Activated CD4-positive, alpha-beta T cell treated with anti-CD3 and anti-CD28 coated beads for 4 hours (primary cell): ENCODE results near the gene STUB1.

Experiments used
- DNase-seq, 2 donors: peaks; one replicate each; pipeline ENCODE4 v3.0.0-alpha.2; 2020

The STUB1 gene

GRCh38 chr16:698911-699671, 18.9 kb downstream of the STUB1 start:
- no peak for DNase-seq

- no peak for DNase-seq
Measured at GRCh38 chr16:700684-701584, 20.7 kb downstream of the STUB1 start.

DNA sequence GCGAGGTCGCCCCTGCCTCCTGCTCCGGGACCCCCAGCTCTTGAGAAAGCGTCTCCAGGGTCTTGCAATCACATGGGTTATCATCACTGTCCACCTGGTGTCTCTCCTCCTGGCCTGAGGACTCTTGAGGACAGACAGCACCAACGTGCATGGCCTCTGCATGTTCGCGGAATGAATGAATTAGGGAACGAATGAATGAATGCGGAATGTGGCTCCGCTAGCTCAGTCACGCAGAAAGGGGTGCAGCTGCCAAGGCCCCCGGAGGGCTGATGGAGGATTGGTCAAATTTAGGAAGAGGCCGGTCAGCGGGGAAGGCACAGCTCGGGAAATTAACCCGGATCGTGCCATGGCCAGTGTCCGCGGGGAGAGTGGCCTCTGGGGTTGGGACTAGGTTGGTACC, 22.1 kb downstream of the STUB1 start:
- no peak for DNase-seq

DNA sequence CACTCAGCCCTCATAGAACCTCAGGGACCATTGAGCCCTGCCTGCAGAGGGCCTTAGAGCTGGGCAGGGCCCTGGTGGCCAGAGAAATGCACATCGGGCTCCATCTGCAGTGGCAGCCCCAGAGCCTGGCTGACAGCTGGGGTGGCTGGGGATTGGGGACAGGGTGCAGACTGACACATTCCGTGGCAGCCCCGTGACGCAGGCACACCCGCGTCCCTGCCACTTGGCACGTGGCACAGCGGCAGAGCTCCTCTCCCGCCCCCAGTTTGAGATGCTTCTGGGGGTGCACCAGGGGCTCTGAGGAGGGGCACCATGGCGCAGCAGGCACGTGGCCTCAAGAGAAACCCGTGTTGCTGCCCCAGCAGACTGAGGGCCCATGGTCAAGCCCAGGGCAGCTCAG, 23.2 kb downstream of the STUB1 start:
- no peak for DNase-seq

DNA sequence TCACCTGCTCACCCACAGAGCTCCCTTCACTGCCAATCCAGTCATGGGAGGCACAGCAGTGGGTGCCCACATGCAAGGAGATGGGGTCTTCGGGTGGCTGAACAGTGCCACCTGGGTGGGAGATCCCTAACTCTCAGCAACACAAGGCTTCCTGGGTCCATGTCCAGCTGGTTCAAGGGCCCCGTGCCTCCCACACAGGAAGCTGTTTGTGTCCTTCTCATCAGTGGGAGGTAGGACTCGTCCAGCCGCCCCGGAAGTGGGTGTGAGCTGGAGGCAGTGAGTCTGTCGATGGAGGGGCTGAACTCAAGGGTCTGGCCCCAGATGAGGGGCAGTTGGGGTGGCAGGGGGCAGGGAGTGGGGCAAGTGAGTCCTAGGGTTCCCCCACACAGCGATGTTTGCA, 23.8 kb downstream of the STUB1 start:
- no peak for DNase-seq

- DNase-seq = no peak
Measured at GRCh38 chr16:704552-705380, 24.6 kb downstream of the STUB1 start.

DNA sequence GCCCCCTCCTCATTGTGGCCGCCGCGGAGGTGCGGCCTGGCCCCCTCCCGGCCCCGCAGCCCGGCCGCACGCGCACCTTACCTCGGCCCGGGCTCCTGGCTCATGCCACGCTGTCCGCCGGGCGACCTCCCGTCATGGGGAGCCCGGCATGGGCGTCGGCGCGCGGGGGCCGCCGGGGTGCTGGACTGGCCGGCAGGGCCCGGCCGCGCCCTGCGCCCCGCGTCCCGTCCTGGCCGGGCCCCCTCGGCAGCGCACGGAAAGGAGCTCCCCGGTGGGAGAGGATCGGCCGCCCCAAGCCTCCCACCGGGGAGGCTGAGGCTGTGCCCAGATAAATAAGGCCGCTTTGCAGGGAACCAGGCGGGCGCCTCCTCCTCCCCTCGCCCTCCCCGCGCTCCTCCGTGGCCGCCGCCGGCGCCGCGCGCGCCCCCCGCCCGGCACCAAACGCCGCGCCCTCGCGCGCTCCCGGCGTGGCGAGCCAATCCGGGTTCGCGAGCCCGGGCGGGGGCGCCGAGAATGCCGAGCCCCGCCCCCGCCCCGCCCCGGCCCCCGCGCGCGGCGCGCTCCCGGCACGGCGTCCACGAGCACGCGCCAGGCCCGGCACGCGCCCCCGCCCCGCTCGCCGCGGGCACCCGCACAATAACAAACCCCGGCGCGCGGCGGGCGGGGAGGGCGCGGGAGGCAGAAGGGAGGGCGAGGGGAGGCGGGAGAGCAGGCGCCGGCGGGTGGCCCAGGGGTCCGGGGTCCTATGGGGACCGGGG, 25.4 kb downstream of the STUB1 start, which contains the start of gene FBXL16:
TSS of gene FBXL16 (minus strand) at position 371 of the 758 bp plus-strand sequence. CDS start 8,396 bp downstream, outside the sequence.
- DNase-seq = no peak

DNA sequence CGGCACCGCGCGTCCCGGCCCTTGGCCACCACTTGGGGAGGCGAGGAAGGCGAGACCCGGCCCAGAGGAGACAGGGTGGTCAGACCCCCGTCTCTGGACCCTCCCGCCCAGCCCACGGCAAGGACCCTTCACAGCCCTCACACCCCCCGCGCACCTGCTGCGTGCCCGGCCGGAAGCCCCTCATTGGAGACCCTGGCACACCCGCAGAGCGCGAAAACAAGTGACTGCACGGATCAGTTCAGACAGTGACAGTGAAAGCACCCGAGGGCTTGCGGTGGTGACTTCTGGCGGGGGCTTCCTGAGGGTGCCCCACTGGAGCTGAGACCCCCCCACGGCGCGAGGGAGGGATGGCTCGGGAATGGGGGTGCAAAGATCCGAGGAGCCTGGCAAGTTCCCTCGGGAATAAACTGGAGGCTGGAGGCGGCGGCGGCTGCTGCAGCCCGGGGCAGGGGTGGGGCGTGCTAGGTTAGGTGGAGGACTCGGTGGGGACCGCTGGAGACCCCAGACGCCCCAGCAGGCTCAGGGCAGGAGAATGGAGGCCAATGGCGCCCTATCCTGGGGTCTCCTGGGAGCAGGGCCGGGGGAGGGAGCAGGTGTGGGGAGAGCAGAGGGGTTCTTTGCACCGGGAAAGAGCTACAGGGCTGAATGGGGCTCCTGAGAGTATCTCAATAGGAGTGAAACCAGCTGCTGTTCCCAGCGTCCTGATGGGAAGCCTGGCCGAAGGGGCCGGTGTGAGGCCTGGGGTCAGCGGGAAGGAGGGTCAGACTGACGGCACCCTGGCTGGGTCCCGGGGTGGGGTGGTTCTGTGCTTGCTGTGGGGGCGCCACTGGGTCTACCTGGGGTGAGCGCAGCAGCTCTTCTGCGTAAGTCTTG, 26.2 kb downstream of the STUB1 start:
- DNase-seq = no peak

DNA sequence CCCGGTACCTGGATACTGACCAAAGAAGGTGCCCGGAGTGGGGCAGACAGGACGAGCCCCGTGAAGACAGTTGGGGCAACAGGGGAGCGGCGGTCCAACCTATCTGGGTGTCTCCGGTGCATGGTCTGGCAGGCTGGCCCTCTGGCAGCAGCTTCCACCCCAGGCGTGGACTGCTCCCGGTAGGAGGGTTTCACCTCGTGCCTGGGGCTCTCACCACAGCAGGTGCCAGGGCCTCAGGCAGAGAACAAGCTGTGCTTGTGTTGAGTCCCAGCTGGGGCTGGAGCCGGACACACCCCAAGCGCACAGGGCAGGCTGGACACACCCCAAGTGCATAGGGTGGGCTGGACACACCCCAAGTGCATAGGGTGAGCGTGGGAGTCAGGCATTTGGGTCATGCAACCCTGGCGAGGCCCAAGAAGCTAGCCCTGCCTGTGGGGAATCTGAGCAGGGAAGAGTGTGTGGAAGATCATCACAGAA, 26.9 kb downstream of the STUB1 start:
- no peak for DNase-seq

DNA sequence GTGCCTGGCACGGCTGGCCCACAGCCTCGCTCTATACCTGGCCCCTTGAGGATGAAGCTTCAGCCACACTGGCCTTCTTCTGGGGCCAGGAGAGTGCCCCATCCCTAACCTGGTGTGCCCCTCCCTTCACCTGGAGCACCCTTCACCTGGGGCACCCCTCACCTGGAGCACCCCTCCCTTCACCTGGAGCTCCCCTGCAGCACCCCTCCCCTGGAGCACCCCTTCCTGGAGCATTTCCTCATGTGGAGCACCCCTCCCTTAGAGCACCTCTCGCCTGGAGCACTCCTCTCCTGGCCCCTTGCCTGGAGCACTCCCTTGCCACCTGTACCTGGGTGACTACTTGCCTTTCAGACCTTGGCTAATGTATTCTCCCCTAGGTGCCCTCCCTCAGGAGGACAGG, 27.8 kb downstream of the STUB1 start:
- no peak for DNase-seq

DNA sequence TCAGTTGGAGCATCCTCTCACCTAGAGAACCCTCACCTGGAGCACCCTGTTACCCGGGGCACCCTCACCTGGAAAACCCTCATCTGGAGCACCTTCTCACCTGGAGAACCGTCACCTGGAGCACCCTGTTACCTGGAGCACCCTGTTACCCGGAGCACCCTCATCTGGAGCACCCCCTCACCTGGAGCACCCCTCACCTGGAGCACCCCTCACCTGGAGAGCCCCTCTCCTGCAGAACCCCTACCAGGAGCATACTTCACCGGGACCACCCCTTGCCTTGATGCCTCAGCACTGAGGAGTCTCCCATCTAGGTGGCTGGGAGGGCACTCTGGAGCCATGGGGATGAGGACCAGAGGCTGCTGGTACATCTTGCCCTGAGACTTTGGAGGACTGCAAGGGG, 28.7 kb downstream of the STUB1 start:
- no peak for DNase-seq

- no peak for DNase-seq
Measured at GRCh38 chr16:709566-710499, 29.6 kb downstream of the STUB1 start.

GRCh38 chr16:710500-711075, 30.4 kb downstream of the STUB1 start:
- DNase-seq = no peak

DNA sequence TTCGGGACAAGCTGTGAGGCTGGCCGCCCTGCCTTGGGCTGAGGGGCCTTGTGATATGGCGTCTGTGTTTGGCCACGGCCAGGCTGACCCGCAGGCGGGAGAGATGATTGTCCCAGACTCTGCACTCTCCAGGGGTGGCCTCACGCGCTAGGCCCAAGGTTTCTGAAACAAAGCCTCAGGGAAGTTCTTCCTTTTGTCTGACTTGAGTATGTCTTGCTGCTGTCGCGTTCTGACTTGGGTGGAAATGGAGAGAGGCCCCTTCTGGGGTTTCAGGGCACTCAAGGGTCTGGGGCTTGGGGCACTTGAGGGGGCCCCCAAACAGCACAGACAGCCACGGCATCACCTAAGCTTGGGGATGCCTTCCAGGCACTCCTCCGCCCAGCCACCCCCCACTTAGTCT, 30.9 kb downstream of the STUB1 start:
- no peak for DNase-seq

DNA sequence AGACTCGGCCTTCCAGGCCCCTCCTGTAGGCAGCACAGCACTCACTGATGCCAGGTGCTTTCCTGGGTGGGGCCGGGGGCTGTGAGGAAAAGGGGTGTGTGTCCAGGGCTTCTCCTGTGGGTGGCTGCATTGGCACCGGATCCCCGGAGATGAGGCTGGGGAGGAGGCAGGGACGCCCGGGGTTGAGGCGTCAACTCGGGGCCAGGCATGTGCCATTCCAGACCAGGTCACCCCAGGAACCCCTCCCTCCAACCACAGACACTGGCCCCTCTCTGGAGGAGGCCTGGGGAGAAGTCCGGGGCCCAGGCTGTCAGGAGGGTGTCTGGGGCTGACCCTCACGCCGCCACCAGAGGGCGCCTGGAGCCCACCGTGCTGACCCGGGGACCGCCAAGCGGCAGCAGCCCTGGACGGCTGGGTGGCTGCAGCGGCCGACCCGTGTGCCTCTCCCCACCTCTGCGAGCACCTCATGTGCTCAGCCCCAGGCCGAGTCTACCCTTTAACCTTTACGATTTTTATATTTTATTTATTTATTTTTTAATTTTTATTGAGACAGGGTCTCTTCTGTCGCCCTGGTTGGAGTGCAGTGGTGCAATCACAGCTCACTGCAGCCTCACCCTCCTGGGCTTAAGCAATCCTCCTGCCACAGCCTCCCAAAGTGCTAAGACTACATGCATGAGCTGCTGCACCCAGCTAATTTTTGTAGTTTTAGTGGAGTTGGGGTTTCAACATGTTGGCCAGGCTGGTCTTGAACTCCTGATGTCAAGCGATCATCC, 31.5 kb downstream of the STUB1 start:
- DNase-seq = peak; percentile 75 to 79

- DNase-seq = peak; percentile 36 to 53
Measured at GRCh38 chr16:712740-713250, 32.6 kb downstream of the STUB1 start.

- DNase-seq = no peak
Measured at GRCh38 chr16:714079-714478, 33.9 kb downstream of the STUB1 start.
